Measurements from ENCODE around the gene WFIKKN2.
A peak's percentile ranks its signal among the peaks of the same experiment; 100 is the strongest.

The WFIKKN2 gene

DNA sequence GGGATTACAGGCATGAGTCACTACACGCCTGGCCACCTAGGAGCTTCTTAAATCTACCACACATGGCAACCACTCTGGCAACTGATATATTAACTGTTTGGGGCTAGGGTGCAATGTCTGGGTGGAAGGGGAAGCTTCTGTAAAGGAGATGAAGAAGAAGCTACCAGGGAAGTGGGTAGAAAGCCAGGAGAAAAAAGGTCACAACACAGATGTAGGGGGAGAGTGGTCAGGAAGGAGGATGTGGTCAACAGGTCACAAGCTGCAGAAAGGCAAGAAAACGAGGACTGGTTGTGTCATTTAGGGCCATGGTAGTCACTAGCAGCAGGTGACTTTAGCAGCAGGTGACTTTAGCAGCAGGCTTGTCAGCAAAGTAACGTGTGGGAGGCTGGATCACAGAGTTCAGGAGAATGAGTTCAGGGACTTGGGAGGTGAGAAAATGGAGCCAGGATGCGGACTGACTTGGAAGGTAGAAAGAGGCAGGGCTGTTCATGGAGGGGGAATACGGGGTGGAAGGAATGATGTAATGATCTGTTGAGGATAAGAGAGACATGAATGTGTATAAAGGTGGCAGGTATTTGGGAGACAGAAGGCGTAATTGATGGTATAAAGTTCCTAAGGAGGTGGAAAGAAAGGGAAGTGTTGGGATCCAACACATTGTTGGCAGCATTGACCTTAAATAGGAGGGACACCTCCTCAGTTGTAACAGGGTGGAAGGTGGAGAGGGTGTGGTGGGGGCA is 16.3 kb upstream of the WFIKKN2 start:
- intact Hi-C loops (cut with micrococcal nuclease) = no loop called here
- Mint-ChIP-seq H3K27ac (no peak overlapping the region), H3K9me3 (no peaks in the 10 kb centered on the region), H3K36me3 (ENCODE audit: low read depth) (no peaks in the 10 kb centered on the region), H3K4me1 (ENCODE audit: low read depth) (peaks cover 35% of the 10 kb centered on the region), H3K27me3 (peaks cover 19% of the 10 kb centered on the region), H3K4me3 (no peak overlapping the region)

GRCh38 chr17:50820651-50821050 is 14.7 kb upstream of the WFIKKN2 start:
- Mint-ChIP-seq H3K36me3 (ENCODE audit: low read depth) (no peaks in the 10 kb centered on the region), H3K9me3 (no peaks in the 10 kb centered on the region), H3K4me3 (no peak overlapping the region), H3K27me3 (peaks cover 18% of the 10 kb centered on the region), H3K27ac (no peak overlapping the region), H3K4me1 (ENCODE audit: low read depth) (peaks cover 29% of the 10 kb centered on the region)
- intact Hi-C loops (cut with micrococcal nuclease) = no loop called here

DNA sequence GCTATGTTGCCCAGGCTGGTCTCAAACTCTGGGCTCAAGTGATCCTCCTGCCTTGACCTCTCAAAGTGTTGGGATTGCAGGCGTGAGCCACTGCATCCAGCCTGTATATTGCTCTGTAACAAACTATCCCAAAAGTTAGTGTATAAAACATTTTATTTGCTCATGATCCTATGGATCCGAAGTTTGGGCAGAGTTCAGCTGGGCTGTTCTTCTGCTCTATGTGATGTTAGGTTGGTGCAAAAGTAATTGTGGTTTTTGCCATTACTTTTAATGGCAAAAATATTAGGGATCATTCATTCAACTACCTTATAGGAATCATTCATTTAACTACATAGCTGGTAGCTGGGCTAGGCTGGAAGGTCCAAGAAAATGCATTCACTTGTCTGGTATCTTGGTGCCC is 12.8 kb upstream of the WFIKKN2 start:
- Mint-ChIP-seq H3K4me3 (no peak overlapping the region), H3K36me3 (ENCODE audit: low read depth) (no peaks in the 10 kb centered on the region), H3K9me3 (no peaks in the 10 kb centered on the region), H3K4me1 (ENCODE audit: low read depth) (peaks cover 14% of the 10 kb centered on the region), H3K27me3 (peaks cover 14% of the 10 kb centered on the region), H3K27ac (no peak overlapping the region)
- intact Hi-C loops (cut with micrococcal nuclease) = no loop called here

DNA sequence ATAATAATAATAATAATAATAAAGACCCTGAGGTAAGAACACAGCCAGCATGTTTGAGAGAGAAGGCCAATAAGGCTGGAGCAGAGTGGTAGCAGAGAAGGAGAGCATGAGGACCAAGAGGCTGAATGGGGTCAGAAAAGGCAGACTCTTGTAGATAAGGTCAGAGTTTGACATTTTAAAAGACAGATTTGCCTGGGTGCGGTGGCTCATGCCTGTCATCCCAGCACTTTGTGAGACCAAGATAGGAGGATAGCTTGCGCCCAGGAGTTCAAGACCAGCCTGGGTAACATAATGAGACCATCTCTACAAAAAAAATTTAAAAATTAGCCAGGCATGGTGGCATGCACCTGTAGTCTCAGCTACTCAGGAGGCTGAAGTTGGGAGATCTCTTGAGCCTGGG is 11.0 kb upstream of the WFIKKN2 start:
- intact Hi-C loops (cut with micrococcal nuclease) = no loop called here

DNA sequence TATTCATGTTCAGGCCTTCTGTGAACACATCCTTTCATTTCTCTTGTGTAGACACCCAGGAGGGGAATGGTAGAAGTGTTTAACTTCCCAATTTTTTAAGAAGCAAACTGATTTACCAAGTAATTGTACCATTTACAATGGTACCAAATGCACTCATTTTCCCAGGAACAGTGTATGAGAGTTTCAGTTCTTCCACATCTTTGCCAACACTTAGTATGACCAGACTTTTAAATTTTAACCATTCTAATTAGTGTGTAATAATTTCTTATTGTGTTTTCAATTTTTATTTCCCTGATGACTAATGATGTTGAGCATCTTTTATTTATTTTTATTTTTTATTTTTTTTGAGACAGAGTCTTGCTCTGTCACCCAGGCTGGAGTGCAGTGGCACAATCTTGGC is 10.2 kb upstream of the WFIKKN2 start:
- Mint-ChIP-seq H3K4me1 (ENCODE audit: low read depth) (peaks cover 24% of the 10 kb centered on the region), H3K27me3 (peaks cover 7% of the 10 kb centered on the region), H3K9me3 (no peaks in the 10 kb centered on the region), H3K36me3 (ENCODE audit: low read depth) (no peaks in the 10 kb centered on the region), H3K4me3 (no peak overlapping the region), H3K27ac (no peak overlapping the region)
- intact Hi-C loops (cut with micrococcal nuclease) = no loop called here

More for the DNA sequence above, 11.0 kb upstream of the WFIKKN2 start:
- Mint-ChIP-seq H3K4me3 (no peak overlapping the region), H3K27me3 (peaks cover 10% of the 10 kb centered on the region), H3K36me3 (ENCODE audit: low read depth) (no peaks in the 10 kb centered on the region), H3K27ac (no peak overlapping the region), H3K4me1 (ENCODE audit: low read depth) (peaks cover 17% of the 10 kb centered on the region), H3K9me3 (no peaks in the 10 kb centered on the region)

GRCh38 chr17:50828508-50829170 is 6.7 kb upstream of the WFIKKN2 start:
- H3K27me3 Mint-ChIP-seq = no peaks in the 10 kb centered on the region
- no peaks in the 10 kb centered on the region for H3K9me3 Mint-ChIP-seq
- H3K4me3 Mint-ChIP-seq = no peak overlapping the region
- H3K27ac Mint-ChIP-seq = peak overlapping the region; percentile 70
- no peaks in the 10 kb centered on the region for H3K36me3 Mint-ChIP-seq (ENCODE audit: low read depth)
- H3K4me1 Mint-ChIP-seq (ENCODE audit: low read depth) = peaks cover 40% of the 10 kb centered on the region
- intact Hi-C loops (cut with micrococcal nuclease) = no loop called here

DNA sequence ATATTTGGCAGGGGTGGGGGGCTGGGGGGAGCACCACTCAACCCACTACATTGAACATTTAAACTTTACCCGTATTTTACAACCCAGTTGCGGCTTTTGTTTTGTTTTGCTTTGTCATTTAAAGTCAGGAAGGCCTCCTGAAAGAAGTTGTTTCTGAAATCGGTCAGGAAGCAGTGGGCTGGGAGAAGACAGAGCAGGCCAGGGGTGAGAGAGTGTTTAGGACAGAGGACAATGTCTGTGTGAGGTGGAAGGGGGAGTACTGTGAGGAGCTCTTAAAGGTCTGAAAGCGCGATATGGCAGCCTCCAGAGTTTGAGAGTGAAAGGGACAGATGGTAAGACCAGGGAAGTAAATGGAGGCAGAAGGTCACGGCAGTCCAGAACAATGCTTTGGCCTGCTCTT is 6.1 kb upstream of the WFIKKN2 start:
- H3K36me3 Mint-ChIP-seq (ENCODE audit: low read depth) = no peaks in the 10 kb centered on the region
- H3K27ac Mint-ChIP-seq = peak overlapping the region; percentile 70
- H3K27me3 Mint-ChIP-seq = peaks cover 6% of the 10 kb centered on the region
- intact Hi-C loops (cut with micrococcal nuclease) = no loop called here
- no peaks in the 10 kb centered on the region for H3K9me3 Mint-ChIP-seq
- H3K4me3 Mint-ChIP-seq = no peak overlapping the region
- peaks cover 40% of the 10 kb centered on the region for H3K4me1 Mint-ChIP-seq (ENCODE audit: low read depth)

- no peaks in the 10 kb centered on the region for H3K9me3 Mint-ChIP-seq
- no peaks in the 10 kb centered on the region for H3K36me3 Mint-ChIP-seq (ENCODE audit: low read depth)
- intact Hi-C loops (cut with micrococcal nuclease) = no loop called here
- H3K27me3 Mint-ChIP-seq = peaks cover 16% of the 10 kb centered on the region
- peak overlapping the region; percentile 70 for H3K27ac Mint-ChIP-seq
- no peak overlapping the region for H3K4me3 Mint-ChIP-seq
- peaks cover 40% of the 10 kb centered on the region for H3K4me1 Mint-ChIP-seq (ENCODE audit: low read depth)
Observed at GRCh38 chr17:50830352-50830751, 5.0 kb upstream of the WFIKKN2 start.

- H3K4me1 Mint-ChIP-seq (ENCODE audit: low read depth) = peaks cover 40% of the 10 kb centered on the region
- H3K27me3 Mint-ChIP-seq = peaks cover 22% of the 10 kb centered on the region
- no peaks in the 10 kb centered on the region for H3K36me3 Mint-ChIP-seq (ENCODE audit: low read depth)
- H3K4me3 Mint-ChIP-seq = no peak overlapping the region
- peak overlapping the region; percentile 31 for H3K27ac Mint-ChIP-seq
- H3K9me3 Mint-ChIP-seq = no peaks in the 10 kb centered on the region
- intact Hi-C loops (cut with micrococcal nuclease) = no loop called here
Observed at GRCh38 chr17:50830994-50831393, 4.4 kb upstream of the WFIKKN2 start.

- Mint-ChIP-seq H3K36me3 (ENCODE audit: low read depth) (no peaks in the 10 kb centered on the region), H3K27me3 (peaks cover 25% of the 10 kb centered on the region), H3K9me3 (no peaks in the 10 kb centered on the region), H3K27ac (peak overlapping the region; percentile 31), H3K4me1 (ENCODE audit: low read depth) (peaks cover 40% of the 10 kb centered on the region), H3K4me3 (no peak overlapping the region)
- intact Hi-C loops (cut with micrococcal nuclease) = no loop called here
Observed at GRCh38 chr17:50831471-50831928, 3.9 kb upstream of the WFIKKN2 start.

DNA sequence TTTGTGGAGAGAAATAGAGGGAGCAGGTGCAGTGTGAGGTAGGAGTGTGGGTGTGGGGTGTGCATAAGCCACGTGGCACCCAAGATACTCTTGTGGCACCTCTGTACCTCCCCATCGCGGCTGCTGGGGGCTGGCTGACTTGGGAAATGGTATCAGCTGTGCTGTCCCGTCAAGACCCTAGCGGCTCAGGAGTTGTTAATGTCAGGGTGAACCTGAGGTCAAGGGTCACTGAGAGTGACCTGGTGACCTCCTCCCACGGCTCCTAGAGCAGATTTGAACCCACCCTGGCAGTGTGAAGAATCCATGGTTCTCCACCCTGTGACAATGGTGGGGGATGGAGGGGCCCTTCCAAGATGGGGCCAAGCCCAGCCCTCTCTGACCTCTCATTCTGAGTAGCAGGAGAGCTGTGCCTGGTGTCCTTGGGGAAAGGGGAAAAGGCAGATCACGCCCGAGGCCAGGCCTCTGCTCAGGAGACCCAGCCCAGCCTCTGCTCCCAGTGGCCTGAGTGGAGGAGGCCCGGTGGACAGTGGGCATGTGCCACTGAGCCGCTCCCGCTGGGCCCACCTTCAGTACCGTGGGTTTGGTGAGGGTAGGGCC is 3.0 kb upstream of the WFIKKN2 start:
- H3K27ac Mint-ChIP-seq = no peak overlapping the region
- H3K4me3 Mint-ChIP-seq = no peak overlapping the region
- H3K4me1 Mint-ChIP-seq (ENCODE audit: low read depth) = peaks cover 40% of the 10 kb centered on the region
- H3K36me3 Mint-ChIP-seq (ENCODE audit: low read depth) = no peaks in the 10 kb centered on the region
- peaks cover 25% of the 10 kb centered on the region for H3K27me3 Mint-ChIP-seq
- no peaks in the 10 kb centered on the region for H3K9me3 Mint-ChIP-seq
- intact Hi-C loops (cut with micrococcal nuclease) = no loop called here

DNA sequence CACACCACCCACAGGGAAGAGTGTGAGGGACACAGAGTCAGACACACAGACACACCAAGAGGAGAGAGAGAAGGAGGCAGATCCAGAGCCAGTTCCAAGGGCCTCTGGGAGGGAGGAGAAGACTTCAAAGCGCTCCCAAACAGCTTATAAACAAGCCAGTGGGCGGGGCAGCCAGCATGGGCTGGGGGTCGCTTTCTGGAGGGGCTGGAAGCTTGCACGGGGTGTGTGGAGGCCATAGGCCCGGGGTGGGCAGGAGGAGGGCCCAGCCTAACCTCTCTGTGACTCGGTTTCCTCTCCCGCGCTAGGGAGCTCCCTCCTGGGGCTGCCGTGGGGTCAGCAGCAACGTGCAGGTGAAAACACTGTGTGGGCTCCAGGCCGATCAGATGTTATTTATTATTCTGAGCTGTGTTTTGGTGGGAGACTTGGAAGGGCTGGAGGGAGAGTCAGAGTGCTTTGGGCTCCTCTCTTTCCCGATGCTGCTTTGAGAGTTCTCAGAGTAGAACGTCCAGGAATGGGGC is 2.5 kb upstream of the WFIKKN2 start:
- no peaks in the 10 kb centered on the region for H3K36me3 Mint-ChIP-seq (ENCODE audit: low read depth)
- H3K4me3 Mint-ChIP-seq = no peak overlapping the region
- intact Hi-C loops (cut with micrococcal nuclease) = no loop called here
- H3K27ac Mint-ChIP-seq = no peak overlapping the region
- no peaks in the 10 kb centered on the region for H3K9me3 Mint-ChIP-seq
- peaks cover 25% of the 10 kb centered on the region for H3K27me3 Mint-ChIP-seq
- peaks cover 39% of the 10 kb centered on the region for H3K4me1 Mint-ChIP-seq (ENCODE audit: low read depth)

DNA sequence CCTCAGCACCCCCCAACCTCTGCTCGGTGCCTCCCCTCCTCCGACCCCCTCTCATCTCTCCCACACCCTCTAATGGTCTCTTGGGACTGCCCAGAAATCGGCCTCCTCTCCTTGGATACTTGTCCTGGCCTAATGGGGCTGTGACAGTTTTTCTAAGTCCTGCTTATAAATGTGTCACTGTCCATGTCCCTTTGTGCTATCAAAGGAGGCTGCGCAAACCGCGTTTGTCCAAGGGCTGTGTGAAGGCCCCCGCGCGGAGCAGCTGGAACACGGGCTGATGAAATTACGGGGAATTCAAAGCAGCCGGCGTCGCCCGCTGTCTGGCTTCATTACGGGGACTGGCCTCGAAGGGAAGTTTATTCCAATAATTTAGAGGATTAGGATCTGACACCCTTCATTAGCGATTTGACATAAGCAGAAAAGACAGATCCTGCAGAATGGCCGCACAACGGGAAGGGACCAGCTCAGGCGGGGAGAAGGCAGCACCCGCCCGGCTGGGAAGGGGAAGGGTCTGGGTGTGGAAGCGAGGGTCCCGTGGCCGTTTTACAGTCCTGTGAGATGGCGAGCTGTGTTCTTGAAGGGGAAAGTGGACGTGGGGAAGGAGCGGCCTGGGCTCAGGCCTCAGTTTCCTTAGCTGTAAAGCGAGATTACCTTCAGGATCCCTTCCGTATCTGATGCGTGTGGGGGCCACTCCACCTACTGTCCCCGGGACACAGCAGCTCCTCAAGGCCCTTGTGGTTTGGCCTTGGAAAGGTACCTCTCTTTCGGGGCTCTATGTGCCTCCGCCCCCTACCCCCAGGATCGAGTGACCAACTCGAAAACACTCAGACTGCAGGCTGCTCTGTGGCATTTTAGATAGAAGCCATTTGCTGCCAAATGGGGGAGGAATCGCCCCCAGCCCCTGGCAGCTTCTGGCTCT is 1.6 kb upstream of the WFIKKN2 start:
- intact Hi-C loops (cut with micrococcal nuclease) = no loop called here
- Mint-ChIP-seq H3K4me3 (no peak overlapping the region), H3K4me1 (ENCODE audit: low read depth) (peaks cover 30% of the 10 kb centered on the region), H3K9me3 (no peaks in the 10 kb centered on the region), H3K36me3 (ENCODE audit: low read depth) (no peaks in the 10 kb centered on the region), H3K27ac (no peak overlapping the region), H3K27me3 (peaks cover 25% of the 10 kb centered on the region)
